Effector memory CD4-positive, alpha-beta T cell (primary cell): ENCODE results near the gene SEC14L1.
A peak's percentile ranks its signal among the peaks of the same experiment; 100 is the strongest.
"Not testable (repeated sequence)": the region's sequence is repeated elsewhere in the genome, so short reads cannot be mapped to it uniquely, and the experiment has no call there.

Experiments
- DNase-seq, 3 donors: peaks; one replicate each; pipeline ENCODE4 v3.0.0-alpha.2; 2020
- H3K27ac ChIP-seq: 2 replicates; pipeline ENCODE4 v1.7.0; 2013; ENCODE audit warnings: mild to moderate bottlenecking, low read length, moderate library complexity; ENCODE audit not compliant: insufficient read depth, poor library complexity, severe bottlenecking
- H3K27me3 ChIP-seq: replicated peaks from 2 replicates; pipeline ENCODE4 v1.7.0; 2013; ENCODE audit warnings: mild to moderate bottlenecking, low read length; ENCODE audit not compliant: insufficient read depth, control insufficient read depth, poor library complexity, severe bottlenecking
- H3K36me3 ChIP-seq: 2 replicates; pipeline ENCODE4 v1.7.0; 2013; ENCODE audit warnings: mild to moderate bottlenecking, low read length, moderate library complexity; ENCODE audit not compliant: control insufficient read depth, insufficient read depth
- H3K4me1 ChIP-seq: 2 replicates; pipeline ENCODE4 v1.7.0; 2013; ENCODE audit warnings: low read length, mild to moderate bottlenecking; ENCODE audit not compliant: control insufficient read depth, insufficient read depth, poor library complexity, severe bottlenecking
- H3K4me3 ChIP-seq: 2 replicates; pipeline ENCODE4 v1.7.0; 2013; ENCODE audit warnings: low read length, low read depth, mild to moderate bottlenecking; ENCODE audit not compliant: insufficient read depth, poor library complexity, severe bottlenecking
- H3K9me3 ChIP-seq: 2 replicates; pipeline ENCODE4 v1.7.0; 2013; ENCODE audit warnings: mild to moderate bottlenecking, low read length, moderate library complexity; ENCODE audit not compliant: control insufficient read depth

SEC14L1 gene

GRCh38 chr17:77105706-77106105, 35.1 kb upstream of the SEC14L1 start:
- Histone ChIP-seq H3K27ac (no peak overlapping the region), H3K9me3 (no peaks in the 10 kb centered on the region)

GRCh38 chr17:77106874-77107358, 33.9 kb upstream of the SEC14L1 start:
- Histone ChIP-seq H3K4me3 (no peak overlapping the region), H3K9me3 (no peaks in the 10 kb centered on the region), H3K27me3 (no peaks in the 10 kb centered on the region), H3K27ac (peak overlapping the region; percentile 50), H3K4me1 (no peaks in the 10 kb centered on the region), H3K36me3 (no peaks in the 10 kb centered on the region)
- DNase-seq: no peak

More at GRCh38 chr17:77105706-77106105, 35.1 kb upstream of the SEC14L1 start:
- Histone ChIP-seq H3K4me3 (no peak overlapping the region), H3K4me1 (no peaks in the 10 kb centered on the region), H3K27me3 (no peaks in the 10 kb centered on the region), H3K36me3 (no peaks in the 10 kb centered on the region)
- DNase-seq: no peak

GRCh38 chr17:77107506-77108433, 33.0 kb upstream of the SEC14L1 start:
- Histone ChIP-seq H3K27ac (peak overlapping the region; percentile 11), H3K36me3 (no peaks in the 10 kb centered on the region), H3K27me3 (no peaks in the 10 kb centered on the region), H3K4me3 (no peak overlapping the region), H3K9me3 (no peaks in the 10 kb centered on the region), H3K4me1 (no peaks in the 10 kb centered on the region)
- DNase-seq: peak in 2 of 3 donors; percentile 10 to 21

GRCh38 chr17:77109159-77109759, 31.5 kb upstream of the SEC14L1 start:
- Histone ChIP-seq H3K4me3 (no peak overlapping the region), H3K27me3 (no peaks in the 10 kb centered on the region), H3K36me3 (no peaks in the 10 kb centered on the region), H3K4me1 (no peaks in the 10 kb centered on the region), H3K9me3 (no peaks in the 10 kb centered on the region), H3K27ac (no peak overlapping the region)
- DNase-seq: no peak

- DNase-seq: no peak
- H3K36me3 ChIP-seq: no peaks in the 10 kb centered on the region
- no peaks in the 10 kb centered on the region for H3K4me1 ChIP-seq
- H3K27me3 ChIP-seq: no peaks in the 10 kb centered on the region
- no peaks in the 10 kb centered on the region for H3K9me3 ChIP-seq
- H3K4me3 ChIP-seq: no peak overlapping the region
- no peak overlapping the region for H3K27ac ChIP-seq
Measured at GRCh38 chr17:77109764-77110359, 30.9 kb upstream of the SEC14L1 start.

- not testable (repeated sequence) for DNase-seq, H3K27me3 ChIP-seq, H3K4me3 ChIP-seq, H3K36me3 ChIP-seq, H3K9me3 ChIP-seq, H3K27ac ChIP-seq, H3K4me1 ChIP-seq
Measured at GRCh38 chr17:77111165-77111933, 29.4 kb upstream of the SEC14L1 start.

- no peaks in the 10 kb centered on the region for H3K9me3 ChIP-seq
- no peaks in the 10 kb centered on the region for H3K4me1 ChIP-seq
- DNase-seq: no peak
- H3K4me3 ChIP-seq: no peak overlapping the region
- no peak overlapping the region for H3K27ac ChIP-seq
- H3K36me3 ChIP-seq: no peaks in the 10 kb centered on the region
- H3K27me3 ChIP-seq: no peaks in the 10 kb centered on the region
Measured at GRCh38 chr17:77111934-77112296, 28.9 kb upstream of the SEC14L1 start.

- Histone ChIP-seq H3K4me1 (no peaks in the 10 kb centered on the region), H3K27ac (no peak overlapping the region), H3K4me3 (no peak overlapping the region), H3K9me3 (no peaks in the 10 kb centered on the region), H3K27me3 (no peaks in the 10 kb centered on the region), H3K36me3 (no peaks in the 10 kb centered on the region)
- no peak for DNase-seq
Measured at GRCh38 chr17:77115510-77115909, 25.3 kb upstream of the SEC14L1 start.

GRCh38 chr17:77115947-77116346, 24.8 kb upstream of the SEC14L1 start:
- Histone ChIP-seq H3K27ac (no peak overlapping the region), H3K36me3 (no peaks in the 10 kb centered on the region), H3K4me1 (no peaks in the 10 kb centered on the region), H3K27me3 (no peaks in the 10 kb centered on the region), H3K9me3 (no peaks in the 10 kb centered on the region), H3K4me3 (no peak overlapping the region)
- DNase-seq: no peak
